ENCODE measurements around the gene CLTC.
"Not testable (repeated sequence)": the region's sequence is repeated elsewhere in the genome, so short reads cannot be mapped to it uniquely, and the experiment has no call there.

CLTC gene
- 198 reads per million, percentile 92 among the genes with 10 or more reads in this experiment for total RNA-seq

DNA sequence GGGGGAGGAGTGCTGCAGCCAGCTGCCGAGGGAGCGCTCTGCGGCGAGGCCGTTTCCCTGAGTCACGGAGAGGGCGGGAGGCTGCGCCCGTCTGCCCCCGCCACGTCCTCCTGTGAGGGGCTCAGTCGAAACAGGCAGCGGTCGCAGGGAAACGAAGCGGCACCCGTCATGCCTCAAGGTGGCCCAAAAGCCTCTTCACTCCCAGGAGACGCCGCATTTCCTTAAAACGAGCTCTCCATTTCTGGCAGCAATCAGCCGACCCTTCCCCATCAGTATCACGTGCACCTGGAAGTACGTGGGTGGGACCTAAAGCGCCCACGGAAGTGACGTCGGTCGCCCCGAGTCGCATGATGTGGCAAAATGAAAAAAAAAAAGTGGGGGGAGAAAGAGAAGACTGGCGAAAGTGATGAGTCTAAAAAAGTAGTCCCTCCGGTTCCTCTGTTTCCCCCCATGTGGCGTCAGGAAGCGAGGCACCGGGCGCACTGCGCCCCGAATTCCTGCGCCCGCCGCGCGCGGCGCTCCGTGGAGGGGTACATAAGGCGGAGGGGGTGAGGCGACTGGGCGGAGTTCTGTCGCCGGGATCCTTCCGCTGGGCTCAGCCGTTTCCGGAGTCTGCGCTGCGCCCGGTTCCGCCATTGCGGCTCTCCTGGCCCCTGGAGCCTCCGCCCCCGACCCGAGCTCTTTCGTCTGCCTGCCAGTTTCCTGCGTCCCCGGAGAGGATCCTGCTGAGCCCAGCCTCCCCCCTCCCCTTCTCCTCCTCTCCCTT is at the start of gene CLTC:
Gene CLTC, plus strand, starts transcription at position 598 of the 766 bp plus-strand sequence. CDS start 237 bp downstream, outside the sequence.
- DNase-seq = peak; percentile 89

DNA sequence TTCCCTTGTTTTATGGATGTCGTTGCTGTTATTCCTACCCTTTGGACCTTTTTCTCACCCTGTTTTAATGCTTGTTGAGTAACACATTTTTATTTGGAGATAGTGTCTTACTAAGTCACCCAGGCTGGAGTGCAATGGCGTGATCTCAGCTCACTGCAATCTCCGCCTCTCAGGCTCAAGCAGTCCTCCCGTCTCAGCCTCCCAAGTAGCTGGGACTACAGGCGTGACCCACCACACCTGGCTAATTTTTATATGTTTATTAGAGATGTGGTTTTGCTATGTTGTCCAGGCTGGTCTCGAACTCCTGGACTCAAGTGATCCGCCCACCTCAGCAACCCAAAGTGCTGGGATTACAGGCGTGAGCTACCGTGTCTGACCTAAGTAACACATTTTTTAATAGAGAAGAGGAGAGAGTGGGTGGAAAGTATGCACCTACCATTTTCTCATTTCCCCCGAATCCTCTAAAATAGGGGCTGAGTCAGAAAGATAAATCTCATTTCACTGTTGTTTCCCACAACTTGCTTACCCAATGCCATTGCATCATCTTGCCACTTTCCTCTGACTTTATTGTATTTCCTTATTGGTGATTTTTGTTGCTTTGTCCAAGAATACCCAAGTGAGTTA is 47.3 kb upstream of the CLTC start:
- no peak for DNase-seq

GRCh38 chr17:59584168-59584567 is 35.5 kb upstream of the CLTC start:
- DNase-seq = not testable (repeated sequence)

DNA sequence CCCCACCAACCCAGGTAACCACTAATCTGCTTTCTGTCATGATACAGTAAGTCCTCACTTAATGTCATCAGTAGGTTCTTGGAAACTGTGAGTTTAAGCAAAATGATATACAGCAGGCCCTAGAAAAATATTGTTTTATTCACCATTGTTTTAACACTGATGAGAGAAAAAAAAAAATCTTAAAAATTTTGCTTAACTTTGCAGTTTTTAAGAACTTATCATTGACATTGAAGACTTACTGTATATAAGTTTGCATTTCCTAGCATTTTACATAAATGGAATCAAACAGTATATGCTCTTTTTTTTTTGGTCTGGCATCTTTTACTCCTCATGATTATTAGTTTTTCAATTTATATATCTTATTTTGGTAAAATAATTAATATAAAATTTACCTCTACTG is 19.5 kb upstream of the CLTC start:
- DNase-seq = no peak

DNA sequence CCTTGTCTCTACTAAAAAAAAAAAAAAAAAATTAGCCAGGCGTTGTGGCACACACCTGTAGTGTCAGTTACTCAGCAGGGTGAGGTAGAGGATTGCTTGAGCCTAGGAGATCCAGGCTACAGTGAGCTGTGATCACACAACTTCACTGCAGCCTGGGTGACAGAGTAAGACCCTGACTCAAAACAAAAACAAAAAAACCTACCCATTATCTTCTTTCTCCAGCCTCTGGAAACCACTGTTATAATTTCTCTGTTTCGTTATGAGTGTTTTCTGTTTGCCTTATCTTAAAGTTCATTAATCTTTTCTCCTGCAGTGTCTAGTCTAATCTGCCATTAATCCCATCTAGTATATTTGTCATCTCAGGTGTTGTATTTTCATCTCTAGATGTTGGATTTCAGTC is 18.6 kb upstream of the CLTC start:
- no peak for DNase-seq

DNA sequence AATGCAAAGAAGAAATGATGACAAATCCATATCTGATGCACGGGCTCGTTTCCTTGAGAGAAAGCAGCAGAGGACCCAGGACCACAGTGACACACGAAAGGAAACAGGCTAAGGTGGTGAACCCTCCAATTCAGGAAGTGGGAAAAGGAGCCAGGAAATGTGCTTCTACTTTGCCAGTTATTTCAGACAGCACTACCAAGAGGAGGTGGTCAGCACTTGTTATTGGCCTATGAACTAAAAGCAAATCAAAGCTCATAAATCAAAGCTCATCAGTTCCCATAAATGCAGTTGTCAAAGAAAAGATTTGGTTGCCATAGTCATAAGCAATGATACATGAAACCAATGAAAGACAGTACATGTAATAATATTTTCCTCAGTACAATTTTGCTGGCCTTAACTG is 12.6 kb upstream of the CLTC start:
- DNase-seq = no peak

DNA sequence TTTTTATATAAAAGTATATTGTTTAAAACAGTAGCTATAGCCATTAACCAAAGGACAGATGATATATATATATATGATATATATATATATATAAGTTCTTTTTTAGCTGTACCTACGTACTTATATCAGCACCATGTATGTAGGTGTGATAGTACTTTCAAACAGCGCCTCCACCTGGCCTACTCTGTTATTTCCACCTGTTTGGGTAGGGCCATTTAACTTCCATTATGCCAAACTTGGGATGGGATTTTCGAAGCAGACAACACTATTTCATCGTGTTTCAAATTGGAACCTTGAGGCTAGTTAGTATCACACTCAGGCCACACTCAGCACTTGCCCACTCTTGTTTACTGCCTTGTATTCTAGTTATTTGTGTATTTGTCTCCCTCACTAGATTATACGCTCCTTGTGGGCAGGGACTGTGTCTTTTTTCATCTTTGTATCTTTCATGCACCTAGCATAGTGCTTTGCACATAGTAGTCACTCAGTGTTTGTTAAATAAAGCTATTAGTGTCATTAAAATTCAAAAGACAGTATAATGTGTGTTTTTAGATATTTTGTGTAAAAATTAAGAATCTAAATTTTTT is 11.8 kb upstream of the CLTC start:
- DNase-seq = no peak

- no peak for DNase-seq
Observed at GRCh38 chr17:59611503-59611902, 8.2 kb upstream of the CLTC start.

DNA sequence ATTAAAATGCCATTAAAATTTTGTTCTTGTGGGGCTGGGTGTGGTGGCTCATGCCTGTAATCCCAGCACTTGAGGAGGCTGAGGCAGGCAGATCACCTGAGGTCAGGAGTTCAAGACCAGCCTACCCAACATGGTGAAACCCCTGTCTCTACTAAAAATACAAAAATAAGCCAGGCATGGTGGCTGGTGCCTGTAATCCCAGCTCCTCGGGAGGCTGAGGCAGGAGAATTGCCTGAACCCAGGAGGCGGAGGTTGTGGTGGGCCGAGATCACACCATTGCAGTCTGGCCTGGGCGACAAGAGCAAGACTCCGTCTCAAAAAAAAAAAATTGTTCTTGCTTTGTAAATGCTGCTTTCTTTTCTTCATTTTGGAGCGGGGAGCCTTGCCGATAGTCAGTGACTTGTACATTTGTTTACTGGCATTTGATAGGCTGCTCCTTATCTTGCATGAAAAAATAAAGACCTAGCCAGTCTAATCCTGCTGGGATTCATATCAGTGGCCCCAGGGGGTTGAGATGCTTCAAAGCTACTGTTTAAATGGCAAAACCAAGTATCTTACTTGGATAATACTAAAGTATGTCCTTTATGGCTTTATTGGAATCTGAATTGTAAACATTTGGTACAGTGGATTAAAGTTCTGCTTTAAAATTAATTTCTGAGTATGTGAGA is 3.3 kb upstream of the CLTC start:
- DNase-seq = no peak

- DNase-seq = no peak
Observed at GRCh38 chr17:59617156-59617732, 2.5 kb upstream of the CLTC start.

DNA sequence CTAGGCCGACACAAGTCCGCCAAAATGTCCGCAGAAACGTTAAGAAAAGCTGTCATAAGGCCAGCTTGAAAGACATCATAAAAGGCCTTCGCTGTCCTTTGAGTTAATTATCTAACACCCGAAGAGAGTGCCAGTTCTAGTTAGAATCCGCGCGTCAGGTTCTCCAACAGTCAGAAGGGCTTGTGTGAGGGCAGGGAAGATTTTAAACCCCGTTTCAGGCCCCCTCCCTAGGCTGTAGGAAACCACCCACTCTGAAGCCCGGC is 729 bp upstream of the CLTC start:
- DNase-seq = no peak

DNA sequence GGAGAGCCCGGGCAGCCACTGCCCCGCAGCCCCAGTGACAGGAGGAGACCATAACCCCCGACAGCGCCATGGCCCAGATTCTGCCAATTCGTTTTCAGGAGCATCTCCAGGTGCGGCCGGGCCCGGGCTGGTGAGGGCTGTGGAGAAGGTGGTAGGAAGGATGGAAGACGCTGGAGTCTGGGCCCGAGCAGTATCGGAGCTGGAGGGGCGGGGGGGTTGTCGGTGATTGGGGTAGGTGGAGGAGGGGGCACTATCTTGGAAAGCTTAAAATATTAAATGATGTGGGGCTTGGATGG is 317 bp downstream of the CLTC start:
- no peak for DNase-seq

DNA sequence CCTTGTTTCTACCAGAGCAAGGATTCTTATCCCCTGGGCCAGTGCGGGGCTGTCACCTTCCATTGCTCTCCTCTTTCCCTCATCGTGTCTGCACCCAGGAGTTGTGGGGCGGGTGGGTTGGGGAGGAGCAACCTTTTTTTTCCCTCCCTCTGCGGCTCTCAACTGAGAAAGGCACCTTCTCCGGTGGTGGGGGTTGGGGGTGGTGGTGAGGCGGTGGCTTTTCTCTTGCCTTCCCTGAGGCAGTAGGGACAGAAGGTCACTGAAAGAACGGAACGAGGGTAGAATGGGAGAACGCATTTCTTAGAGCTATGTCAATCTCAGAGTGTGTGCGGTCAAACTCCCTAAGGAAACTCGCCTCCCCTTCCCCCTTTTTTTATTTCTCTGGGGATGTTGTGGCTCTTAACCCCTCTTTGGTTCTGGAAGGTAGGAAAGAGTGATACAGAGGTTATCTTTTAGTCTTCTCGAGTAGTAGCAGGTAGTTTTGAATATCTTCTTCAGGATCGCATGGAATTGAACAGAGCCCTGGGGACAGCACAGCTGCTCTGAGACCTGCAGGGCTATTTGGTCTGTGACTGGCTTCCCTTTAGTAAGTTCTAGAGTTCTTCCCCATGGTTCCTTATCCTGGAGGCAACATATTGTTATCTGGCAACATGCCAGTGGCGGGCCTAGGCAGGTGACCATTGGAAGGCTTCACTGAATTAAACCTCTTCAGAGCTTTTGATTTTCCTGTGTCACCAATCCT is 994 bp downstream of the CLTC start:
- peak; percentile 19 for DNase-seq

GRCh38 chr17:59621771-59622170 is 2.1 kb downstream of the CLTC start:
- DNase-seq = no peak

DNA sequence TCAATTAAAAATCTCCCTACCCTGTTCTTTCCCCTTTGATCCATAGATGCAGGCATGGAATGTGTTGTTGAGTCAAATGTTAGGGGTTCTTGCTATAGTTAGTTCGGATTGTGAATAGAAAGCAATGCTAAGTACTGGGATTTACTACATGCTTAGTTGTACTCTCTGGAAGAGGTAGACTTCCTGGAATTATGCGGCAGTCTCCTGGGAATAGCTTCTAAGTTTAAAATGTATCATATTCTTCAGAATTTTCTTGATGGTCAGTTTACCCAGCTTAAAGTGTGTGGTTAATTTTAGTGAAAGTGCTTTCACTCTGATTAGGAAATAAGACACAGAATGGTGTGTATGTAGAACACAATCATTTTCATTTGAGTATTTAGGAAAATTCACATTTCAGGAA is 3.5 kb downstream of the CLTC start:
- DNase-seq = no peak

DNA sequence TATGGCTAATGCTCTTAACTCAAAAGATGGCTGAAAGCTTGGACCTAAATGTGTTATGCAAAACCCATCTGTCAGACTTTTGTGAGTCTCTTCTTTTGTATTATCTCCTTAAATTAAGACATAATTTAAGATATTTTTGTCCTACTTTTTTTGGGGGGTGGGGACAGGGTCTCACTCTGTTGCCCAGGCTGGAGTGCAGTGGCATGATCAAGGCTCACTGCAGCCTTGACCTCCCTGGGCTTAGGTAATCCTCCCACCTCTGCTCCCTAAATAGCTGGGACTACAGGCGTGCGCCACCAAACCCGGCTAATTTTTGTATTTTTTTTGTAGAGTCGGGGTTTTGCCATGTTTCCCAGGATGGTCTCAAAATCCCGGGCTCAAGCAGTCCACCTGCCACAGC is 7.1 kb downstream of the CLTC start:
- no peak for DNase-seq

GRCh38 chr17:59627274-59627673 is 7.6 kb downstream of the CLTC start:
- no peak for DNase-seq

DNA sequence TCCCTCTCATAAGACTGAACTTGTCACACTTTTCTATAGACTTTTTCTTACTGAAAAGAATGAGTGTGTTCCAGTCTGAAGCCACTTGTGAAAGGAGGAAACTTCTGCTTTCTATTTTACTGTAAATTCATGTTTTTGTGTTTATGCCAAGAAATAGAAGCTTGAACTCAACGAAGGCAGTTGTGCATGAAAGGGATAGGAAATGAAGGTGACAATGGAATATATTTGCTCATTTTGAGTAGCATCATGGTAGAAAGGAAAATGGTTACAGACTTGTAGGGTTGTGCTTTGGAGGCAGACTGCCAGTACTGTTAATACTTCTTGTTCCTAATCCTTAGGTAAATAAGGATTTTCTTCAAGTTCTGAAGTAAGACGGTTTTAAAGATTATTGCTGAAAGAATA is 8.1 kb downstream of the CLTC start:
- no peak for DNase-seq

GRCh38 chr17:59629174-59629573 is 9.5 kb downstream of the CLTC start:
- no peak for DNase-seq

DNA sequence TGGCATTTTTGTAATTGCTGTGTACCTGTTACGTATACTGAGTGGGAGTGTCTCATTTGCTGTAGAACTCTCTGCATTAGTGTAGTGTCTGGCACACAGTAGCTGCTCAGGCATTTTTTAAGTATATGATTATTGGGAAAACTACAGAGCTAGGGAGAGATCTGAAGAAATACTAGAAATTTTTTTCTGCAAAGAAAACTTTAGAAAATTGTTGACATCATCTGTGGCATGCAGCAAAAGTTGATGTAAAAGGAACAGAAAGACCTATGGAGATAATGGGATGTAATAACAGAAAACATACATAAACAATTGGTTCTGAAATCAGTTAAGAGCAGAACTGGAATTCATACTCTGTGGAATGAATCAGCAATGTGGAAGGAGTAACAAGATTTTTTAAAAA is 11.6 kb downstream of the CLTC start:
- DNase-seq = no peak

- DNase-seq = no peak
Observed at GRCh38 chr17:59632398-59632797, 12.7 kb downstream of the CLTC start.

GRCh38 chr17:59633658-59634359 is 14.1 kb downstream of the CLTC start:
- DNase-seq = no peak
